ENCODE measurements around the gene CSRP3. TPM values are rescaled to one million over a fixed set of nuclear protein-coding genes. Genes with fewer than 3 reads are reported as not detected.

The CSRP3 gene
- total and polyA plus RNA-seq, 4 donors = 0.08 TPM; not detected in 3

DNA sequence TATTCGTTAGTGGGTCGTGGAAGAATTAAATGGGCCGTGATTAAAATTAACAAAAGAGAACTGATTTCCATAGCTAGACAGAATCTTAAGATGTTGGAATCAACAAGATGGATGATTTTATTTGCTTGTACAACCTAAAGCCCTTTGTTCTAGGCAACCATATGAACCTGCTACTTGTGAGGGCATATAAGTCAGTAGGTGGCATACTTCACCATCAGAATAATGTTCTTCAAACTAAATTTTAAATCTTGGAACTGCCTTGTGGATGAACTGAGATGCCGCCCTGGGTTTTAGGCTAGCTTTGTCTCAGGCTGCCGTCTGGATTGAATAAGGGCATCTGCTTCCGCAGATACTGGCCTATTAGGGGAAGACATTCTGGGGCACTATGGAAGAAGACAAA lies 40.9 kb downstream of the CSRP3 start:
- peaks cover 0 to 2% (median 0%) of the 10 kb centered on the region in 4 donors for H3K36me3 ChIP-seq (ENCODE audit: control insufficient read depth in 4 of 4, insufficient read depth in 3 of 4, low read depth in 1 of 4, low read length in 3 of 4)

DNA sequence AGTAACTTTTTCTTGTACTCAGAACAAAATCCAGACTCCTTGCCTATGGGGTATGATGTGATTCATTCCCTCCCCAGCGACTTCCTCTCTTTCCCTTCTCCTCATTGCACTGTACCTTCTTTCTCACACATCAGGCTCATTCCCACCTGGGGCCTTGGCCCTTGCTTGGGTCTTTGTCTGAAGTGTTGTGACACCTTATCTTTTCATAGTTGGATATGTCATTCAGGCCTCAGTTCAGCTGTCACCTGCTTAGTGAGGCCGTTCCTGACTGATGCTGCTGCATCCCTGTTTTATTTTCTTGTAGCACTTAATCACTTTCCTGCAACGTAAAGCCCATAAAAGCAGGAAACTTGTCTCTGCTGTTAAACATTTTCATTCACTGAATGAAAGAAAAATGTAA lies 44.9 kb downstream of the CSRP3 start:
- Histone ChIP-seq H3K9ac (ENCODE audit: low read depth in 1 of 2, low read length in 2 of 2) (no peak overlapping the region), H3K4me1 (ENCODE audit: control insufficient read depth in 4 of 4, insufficient read depth in 4 of 4, low read length in 3 of 4) (no peaks in the 10 kb centered on the region), H3K36me3 (ENCODE audit: control insufficient read depth in 4 of 4, insufficient read depth in 3 of 4, low read depth in 1 of 4, low read length in 3 of 4) (peaks cover 0 to 2% (median 0%) of the 10 kb centered on the region in 4 donors), H3K27ac (ENCODE audit: low read depth in 1 of 2, low read length in 2 of 2) (no peak overlapping the region), H3K9me3 (ENCODE audit: control insufficient read depth in 4 of 4, low read length in 3 of 4) (no peaks in the 10 kb centered on the region), H3K4me3 (ENCODE audit: low read depth in 1 of 3, low read length in 3 of 3) (no peak overlapping the region), H3K27me3 (ENCODE audit: control insufficient read depth in 4 of 4, insufficient read depth in 4 of 4, low read length in 3 of 4) (no peaks in the 10 kb centered on the region)
- 79% methylated on average over 3 of the region's 3 CpGs for WGBS
- DNase-seq (ENCODE audit: low spot score) = no peak
- TF ChIP-seq, protein P1, sequence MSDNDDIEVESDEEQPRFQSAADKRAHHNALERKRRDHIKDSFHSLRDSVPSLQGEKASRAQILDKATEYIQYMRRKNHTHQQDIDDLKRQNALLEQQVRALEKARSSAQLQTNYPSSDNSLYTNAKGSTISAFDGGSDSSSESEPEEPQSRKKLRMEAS (IDR thresholded peaks at IDR 0.05) = no peak
- TF ChIP-seq GABPA (IDR thresholded peaks at IDR 0.05 in 1 of 2, conservative IDR thresholded peaks at IDR 0.05 in 1 of 2) (no peak), HNF4G (IDR thresholded peaks at IDR 0.05) (no peak), JUND (IDR thresholded peaks at IDR 0.05) (no peak), RAD21 (IDR thresholded peaks at IDR 0.05) (no peak), NR2F2 (IDR thresholded peaks at IDR 0.05) (no peak), FOXA2 (IDR thresholded peaks at IDR 0.05) (no peak), YY1 (IDR thresholded peaks at IDR 0.05) (no peak), ATF3 (IDR thresholded peaks at IDR 0.05) (no peak), RXRA (IDR thresholded peaks at IDR 0.05) (no peak), TAF1 (conservative IDR thresholded peaks at IDR 0.05) (no peak)
- TF ChIP-seq, protein P2, sequence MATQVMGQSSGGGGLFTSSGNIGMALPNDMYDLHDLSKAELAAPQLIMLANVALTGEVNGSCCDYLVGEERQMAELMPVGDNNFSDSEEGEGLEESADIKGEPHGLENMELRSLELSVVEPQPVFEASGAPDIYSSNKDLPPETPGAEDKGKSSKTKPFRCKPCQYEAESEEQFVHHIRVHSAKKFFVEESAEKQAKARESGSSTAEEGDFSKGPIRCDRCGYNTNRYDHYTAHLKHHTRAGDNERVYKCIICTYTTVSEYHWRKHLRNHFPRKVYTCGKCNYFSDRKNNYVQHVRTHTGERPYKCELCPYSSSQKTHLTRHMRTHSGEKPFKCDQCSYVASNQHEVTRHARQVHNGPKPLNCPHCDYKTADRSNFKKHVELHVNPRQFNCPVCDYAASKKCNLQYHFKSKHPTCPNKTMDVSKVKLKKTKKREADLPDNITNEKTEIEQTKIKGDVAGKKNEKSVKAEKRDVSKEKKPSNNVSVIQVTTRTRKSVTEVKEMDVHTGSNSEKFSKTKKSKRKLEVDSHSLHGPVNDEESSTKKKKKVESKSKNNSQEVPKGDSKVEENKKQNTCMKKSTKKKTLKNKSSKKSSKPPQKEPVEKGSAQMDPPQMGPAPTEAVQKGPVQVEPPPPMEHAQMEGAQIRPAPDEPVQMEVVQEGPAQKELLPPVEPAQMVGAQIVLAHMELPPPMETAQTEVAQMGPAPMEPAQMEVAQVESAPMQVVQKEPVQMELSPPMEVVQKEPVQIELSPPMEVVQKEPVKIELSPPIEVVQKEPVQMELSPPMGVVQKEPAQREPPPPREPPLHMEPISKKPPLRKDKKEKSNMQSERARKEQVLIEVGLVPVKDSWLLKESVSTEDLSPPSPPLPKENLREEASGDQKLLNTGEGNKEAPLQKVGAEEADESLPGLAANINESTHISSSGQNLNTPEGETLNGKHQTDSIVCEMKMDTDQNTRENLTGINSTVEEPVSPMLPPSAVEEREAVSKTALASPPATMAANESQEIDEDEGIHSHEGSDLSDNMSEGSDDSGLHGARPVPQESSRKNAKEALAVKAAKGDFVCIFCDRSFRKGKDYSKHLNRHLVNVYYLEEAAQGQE (IDR thresholded peaks at IDR 0.05) = no peak
- TF ChIP-seq, protein P3, sequence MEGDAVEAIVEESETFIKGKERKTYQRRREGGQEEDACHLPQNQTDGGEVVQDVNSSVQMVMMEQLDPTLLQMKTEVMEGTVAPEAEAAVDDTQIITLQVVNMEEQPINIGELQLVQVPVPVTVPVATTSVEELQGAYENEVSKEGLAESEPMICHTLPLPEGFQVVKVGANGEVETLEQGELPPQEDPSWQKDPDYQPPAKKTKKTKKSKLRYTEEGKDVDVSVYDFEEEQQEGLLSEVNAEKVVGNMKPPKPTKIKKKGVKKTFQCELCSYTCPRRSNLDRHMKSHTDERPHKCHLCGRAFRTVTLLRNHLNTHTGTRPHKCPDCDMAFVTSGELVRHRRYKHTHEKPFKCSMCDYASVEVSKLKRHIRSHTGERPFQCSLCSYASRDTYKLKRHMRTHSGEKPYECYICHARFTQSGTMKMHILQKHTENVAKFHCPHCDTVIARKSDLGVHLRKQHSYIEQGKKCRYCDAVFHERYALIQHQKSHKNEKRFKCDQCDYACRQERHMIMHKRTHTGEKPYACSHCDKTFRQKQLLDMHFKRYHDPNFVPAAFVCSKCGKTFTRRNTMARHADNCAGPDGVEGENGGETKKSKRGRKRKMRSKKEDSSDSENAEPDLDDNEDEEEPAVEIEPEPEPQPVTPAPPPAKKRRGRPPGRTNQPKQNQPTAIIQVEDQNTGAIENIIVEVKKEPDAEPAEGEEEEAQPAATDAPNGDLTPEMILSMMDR (IDR thresholded peaks at IDR 0.05; ENCODE audit: low read depth, low read length, missing input control) = no peak

More for the DNA sequence above, 40.9 kb downstream of the CSRP3 start:
- TF ChIP-seq HNF4G (IDR thresholded peaks at IDR 0.05) (no peak), ATF3 (IDR thresholded peaks at IDR 0.05) (no peak), FOXA1 (IDR thresholded peaks at IDR 0.05) (no peak), TAF1 (conservative IDR thresholded peaks at IDR 0.05) (no peak), YY1 (IDR thresholded peaks at IDR 0.05) (no peak), GABPA (IDR thresholded peaks at IDR 0.05 in 1 of 2, conservative IDR thresholded peaks at IDR 0.05 in 1 of 2) (no peak)
- TF ChIP-seq, protein P4, sequence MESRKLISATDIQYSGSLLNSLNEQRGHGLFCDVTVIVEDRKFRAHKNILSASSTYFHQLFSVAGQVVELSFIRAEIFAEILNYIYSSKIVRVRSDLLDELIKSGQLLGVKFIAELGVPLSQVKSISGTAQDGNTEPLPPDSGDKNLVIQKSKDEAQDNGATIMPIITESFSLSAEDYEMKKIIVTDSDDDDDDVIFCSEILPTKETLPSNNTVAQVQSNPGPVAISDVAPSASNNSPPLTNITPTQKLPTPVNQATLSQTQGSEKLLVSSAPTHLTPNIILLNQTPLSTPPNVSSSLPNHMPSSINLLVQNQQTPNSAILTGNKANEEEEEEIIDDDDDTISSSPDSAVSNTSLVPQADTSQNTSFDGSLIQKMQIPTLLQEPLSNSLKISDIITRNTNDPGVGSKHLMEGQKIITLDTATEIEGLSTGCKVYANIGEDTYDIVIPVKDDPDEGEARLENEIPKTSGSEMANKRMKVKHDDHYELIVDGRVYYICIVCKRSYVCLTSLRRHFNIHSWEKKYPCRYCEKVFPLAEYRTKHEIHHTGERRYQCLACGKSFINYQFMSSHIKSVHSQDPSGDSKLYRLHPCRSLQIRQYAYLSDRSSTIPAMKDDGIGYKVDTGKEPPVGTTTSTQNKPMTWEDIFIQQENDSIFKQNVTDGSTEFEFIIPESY (IDR thresholded peaks at IDR 0.05) = no peak
- no peaks in the 10 kb centered on the region for H3K4me1 ChIP-seq (ENCODE audit: control insufficient read depth in 4 of 4, insufficient read depth in 4 of 4, low read length in 3 of 4)
- H3K4me3 ChIP-seq (ENCODE audit: low read depth in 1 of 3, low read length in 3 of 3) = no peak overlapping the region
- no peaks in the 10 kb centered on the region for H3K9me3 ChIP-seq (ENCODE audit: control insufficient read depth in 4 of 4, low read length in 3 of 4)
- WGBS = 95% methylated on average over 6 of the region's 6 CpGs
- no peaks in the 10 kb centered on the region for H3K27me3 ChIP-seq (ENCODE audit: control insufficient read depth in 4 of 4, insufficient read depth in 4 of 4, low read length in 3 of 4)
- H3K27ac ChIP-seq (ENCODE audit: low read depth in 1 of 2, low read length in 2 of 2) = no peak overlapping the region
- no peak for DNase-seq (ENCODE audit: low spot score)
- H3K9ac ChIP-seq (ENCODE audit: low read depth in 1 of 2, low read length in 2 of 2) = no peak overlapping the region

Data from liver (tissue), 9 donors.